NCI-H1417 treated with DMSO at 0.1 percent for 48 hours (cell line): ENCODE data around the gene FAM241B.

Experiments used
- DNase-seq: peaks from one replicate; lab custom pipeline; 2025; lab: John Stamatoyannopoulos, UW

Gene FAM241B

DNA sequence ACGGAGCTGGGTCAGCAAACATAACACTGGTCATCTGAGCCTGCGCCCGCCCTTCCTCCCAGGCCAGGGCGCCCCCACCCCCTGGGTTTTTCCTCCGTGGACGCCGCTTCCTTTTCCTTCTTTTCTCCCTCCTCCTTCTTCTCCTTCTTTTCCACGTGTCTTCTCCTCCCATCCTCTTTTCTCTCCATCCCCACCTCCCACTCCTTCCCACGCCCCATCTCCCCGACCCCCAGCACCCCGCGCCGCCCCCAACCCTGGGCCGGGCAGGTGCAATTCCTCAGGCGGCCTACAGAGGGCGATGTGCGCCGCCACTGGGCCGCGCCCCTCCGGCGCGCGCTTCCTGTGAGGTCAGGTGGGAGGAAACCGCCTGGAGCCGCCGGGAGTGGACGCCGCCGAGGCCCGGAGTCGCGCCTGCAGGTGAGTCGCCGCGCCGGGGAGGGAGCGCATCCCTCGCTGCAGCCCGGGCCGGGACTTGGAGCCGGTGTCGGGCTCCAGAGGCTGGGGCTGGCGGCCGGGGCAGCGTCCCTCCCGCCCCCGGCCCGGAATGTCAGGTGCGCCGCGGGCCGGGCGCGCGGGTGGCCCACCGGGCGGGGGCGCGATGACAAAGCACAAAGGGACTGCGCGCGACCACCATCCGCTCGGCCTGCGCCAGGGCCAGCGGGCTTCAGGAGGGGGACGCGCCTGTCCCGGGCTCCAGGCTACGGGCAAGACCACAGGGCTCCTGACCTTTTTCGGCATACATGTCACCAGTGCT, at the start of gene FAM241B:
Gene FAM241B, plus strand, starts transcription at position 351 of the 754 bp plus-strand sequence. CDS start 1,497 bp downstream, outside the sequence.
- no peak for DNase-seq

DNA sequence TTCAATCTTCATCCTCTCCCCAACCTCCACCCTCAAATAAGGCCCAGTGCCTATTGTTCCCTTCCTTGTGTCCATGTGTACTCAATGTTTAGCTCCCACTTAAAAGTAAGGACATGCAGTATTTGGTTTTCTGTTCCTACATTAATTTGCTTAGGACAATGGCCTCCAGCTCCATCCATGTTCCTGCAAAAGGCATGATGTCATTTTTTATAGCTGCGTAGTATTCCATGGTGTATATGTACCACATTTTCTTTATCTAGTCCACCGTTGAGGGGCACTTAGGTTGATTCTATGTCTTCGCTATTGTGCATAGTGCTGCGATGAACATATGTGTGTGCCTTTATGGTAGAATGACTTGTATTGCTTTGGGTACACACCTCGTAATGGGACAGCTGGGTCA, 49.6 kb upstream of the FAM241B start:
- DNase-seq = no peak

DNA sequence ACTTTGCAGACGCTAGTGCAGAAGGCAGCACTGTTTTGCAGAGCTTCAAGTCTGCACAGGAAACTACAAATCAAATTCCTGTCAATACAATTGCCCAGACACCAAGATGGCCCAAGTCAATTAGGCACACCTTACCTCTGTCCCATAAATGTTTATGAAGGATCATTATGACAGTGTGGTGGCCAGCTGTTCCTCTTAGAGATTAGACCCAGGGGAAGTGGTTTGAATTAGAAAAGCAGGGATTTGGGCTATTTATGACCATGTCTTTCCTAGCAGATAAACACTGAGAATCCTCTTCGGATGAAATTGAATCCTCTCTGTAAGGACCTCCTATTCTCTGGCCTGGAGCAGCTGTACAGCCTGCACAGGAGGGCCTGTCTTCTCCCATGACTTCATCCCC, 46.9 kb upstream of the FAM241B start:
- DNase-seq = no peak

DNA sequence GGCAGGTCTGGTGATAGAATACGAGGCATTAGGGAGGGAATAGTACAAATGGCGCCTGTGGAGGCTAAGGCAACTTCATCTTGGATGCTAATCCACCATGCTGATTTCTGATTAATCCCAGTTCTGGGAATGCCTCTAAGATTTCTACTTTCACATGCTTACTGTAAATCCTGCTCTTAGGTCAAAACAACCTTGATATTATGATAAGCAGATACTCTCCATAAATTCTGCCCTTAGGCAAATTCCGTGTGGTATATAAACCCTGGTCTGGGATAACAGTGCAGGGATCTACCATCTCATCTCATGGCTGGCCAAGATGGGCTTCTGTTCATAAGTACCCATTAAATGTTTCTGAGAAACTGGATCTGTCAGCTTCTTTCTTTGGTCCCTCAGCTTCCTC, 45.4 kb upstream of the FAM241B start:
- DNase-seq = no peak

DNA sequence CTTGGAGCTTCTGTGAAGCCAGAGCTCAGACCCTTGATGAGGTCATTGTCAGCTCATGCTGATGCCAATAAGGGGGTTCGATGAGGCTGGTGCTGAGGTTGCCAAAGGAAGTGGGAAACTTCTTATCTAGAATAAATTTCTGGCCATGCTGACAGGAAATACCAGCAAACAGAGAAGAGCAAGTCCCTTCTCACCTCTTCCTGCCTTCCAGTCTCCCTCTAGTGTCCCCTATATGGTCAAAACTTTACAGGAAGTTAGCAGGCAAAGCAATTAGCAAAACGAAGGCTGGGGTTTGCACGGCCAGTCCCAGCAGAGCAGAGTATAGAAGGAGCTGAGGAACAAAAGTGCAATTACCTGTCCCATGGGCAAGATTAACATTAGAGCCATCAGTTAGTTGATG, 41.7 kb upstream of the FAM241B start:
- no peak for DNase-seq

GRCh38 chr10:69600761-69601330, 29.2 kb upstream of the FAM241B start:
- no peak for DNase-seq

GRCh38 chr10:69609077-69609476, 21.0 kb upstream of the FAM241B start:
- no peak for DNase-seq

DNA sequence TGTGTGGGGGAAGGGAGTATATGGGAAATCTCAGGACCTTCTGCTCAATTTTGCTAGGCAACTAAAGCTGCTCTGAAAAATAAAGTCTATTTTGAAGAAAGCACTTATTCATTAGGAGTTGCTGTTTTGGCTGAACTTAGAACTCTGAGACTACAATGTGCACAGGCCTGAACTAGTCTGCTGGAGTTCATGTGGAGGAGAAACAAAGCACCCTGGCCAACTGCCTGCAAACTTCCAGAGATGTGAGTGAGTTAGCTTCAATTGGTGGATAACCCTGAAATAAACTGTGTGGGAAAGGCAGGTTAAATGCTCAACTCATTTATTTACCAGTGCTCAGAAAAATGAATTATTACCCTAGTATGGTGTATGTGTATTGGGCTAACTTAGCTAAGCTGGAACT, 17.3 kb upstream of the FAM241B start:
- no peak for DNase-seq

GRCh38 chr10:69614130-69614529, 15.9 kb upstream of the FAM241B start:
- DNase-seq = no peak

DNA sequence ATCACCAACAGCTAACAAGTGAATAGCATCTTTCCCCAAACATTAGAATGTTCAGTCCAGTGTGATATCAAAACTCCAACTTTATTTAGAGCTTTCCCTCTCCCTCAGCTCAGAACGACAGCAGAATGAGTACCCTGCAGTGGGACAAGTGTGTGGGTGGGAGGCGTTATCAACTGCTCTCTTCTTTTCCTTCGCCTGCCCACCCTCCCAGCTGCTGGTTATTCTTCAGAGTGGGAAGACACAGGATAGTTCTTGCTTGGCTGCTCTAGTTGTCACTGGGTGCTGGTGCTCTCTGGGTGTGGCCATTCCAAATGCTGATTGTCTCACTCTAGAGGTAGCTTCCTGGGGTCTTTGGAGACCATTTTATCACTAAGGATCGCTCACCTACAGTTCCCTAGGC, 13.7 kb upstream of the FAM241B start:
- no peak for DNase-seq

DNA sequence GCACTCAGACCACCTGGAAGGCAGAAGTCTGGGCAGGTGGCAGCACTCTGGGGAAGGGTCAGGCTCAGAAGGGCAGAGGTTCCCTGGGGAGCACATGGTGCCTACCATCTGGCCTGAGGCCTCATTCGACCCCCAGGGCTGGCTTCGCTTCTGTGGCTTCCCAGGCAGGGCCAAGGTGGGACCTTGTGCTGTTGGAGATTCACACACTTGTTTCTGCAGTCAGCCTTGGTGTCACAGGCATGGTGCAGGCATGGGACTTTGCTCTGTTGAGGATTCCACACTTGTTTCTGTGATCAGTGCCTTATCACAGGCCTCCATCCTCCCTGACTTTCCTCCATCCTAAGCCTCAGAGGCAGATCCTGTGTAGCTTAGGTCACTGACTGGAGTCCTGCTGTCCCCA, 11.3 kb upstream of the FAM241B start:
- no peak for DNase-seq

GRCh38 chr10:69619626-69620025, 10.4 kb upstream of the FAM241B start:
- no peak for DNase-seq

DNA sequence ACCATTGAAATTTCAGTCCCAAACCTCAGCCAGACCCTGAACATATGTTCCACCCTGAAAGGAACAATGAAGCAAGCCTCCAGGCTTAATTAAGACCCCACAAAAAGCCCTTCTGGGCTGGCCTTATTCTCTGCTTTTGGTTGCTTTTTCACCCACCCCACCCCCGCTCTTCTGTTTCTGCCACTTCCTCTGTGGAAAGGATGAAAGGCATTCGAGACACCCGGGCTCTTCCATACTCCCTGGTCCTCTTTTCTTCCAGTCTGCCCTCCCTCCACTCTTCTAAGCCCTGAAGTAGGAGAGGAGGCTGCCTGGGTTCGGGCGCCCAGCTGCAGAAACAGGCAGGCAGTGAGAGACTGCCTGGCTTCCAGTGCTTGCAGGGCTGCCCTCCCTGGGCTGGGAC, 9.4 kb upstream of the FAM241B start:
- no peak for DNase-seq

DNA sequence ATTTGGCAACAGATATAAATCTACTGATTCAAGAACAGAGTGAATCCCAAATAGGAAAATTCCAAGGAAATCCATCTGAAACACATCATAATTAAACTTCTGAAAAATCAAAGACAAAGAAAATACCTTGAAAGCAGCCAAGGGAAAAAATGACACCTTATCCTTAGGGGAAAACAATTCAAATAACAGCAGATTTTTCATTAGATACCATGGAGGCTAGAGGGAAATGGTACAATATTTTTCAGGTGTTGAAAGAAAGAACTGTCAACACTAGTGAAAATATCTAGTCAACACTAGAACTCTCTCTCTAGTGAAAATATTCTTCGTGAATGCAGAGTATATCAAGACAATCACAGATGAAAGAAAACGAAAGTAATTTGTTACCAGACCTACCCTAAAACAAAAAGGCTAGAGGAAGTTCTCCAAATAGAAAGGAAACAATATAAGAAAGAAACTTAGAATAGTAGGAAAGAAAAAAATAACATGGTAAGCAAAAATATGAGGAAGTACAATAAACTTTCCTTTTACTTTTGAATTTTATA, 5.7 kb upstream of the FAM241B start:
- no peak for DNase-seq

- DNase-seq = no peak
Observed at GRCh38 chr10:69626826-69627225, 3.2 kb upstream of the FAM241B start.

DNA sequence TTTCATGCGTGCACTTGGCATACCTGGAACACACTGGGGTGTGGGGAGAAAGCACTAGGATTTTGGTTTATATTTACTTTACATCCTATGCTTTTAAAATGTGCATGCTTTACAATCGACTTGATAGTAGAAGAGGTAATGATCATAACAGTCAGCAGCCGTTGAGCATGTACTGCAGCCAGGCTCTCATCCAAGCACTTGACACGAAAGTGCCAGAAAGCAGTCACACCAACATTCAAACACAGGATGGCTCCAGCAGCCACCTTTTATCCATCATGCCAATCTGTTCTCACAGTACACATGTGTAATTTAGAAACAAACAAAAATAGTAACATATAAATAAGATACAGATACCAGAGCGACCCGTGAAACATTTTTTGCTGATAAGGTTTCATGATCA, 1.2 kb upstream of the FAM241B start:
- no peak for DNase-seq

DNA sequence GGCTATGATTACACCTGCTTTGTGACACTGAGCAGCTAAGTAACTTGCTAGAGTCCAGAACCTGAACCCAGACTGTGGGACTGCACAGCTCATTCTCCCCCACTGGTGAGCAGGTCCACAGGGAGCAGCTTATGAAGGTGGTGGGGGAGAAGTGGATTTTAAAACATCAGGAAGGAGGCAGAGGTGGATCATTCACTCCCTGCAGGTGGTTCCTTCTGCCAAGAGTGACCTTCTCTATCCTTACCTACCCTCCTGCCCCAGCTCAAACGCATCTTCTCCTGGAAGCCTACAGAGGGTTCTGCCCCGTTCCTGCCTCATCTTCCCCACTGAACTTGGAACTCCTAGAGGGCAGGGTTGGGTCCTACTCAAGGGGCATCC, 539 bp upstream of the FAM241B start:
- DNase-seq = no peak

- DNase-seq = no peak
Observed at GRCh38 chr10:69630651-69631400, 779 bp downstream of the FAM241B start.

DNA sequence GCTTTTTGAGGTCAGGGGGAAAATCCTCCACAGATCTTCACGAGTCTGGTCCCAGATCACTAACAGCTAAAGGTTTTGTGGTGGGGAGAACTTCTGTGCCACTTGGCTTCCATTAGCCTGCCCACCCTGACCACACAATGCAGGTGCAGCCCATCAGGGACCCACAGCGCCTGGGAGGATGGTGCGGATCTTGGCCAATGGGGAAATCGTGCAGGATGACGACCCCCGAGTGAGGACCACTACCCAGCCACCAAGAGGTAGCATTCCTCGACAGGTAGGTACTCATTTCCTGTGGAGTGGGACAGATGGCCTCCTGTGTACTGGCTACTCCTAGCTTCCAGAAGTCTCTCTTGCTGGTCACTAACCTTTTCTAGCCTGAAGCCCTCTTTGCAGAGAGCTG, 1.5 kb downstream of the FAM241B start:
- no peak for DNase-seq

DNA sequence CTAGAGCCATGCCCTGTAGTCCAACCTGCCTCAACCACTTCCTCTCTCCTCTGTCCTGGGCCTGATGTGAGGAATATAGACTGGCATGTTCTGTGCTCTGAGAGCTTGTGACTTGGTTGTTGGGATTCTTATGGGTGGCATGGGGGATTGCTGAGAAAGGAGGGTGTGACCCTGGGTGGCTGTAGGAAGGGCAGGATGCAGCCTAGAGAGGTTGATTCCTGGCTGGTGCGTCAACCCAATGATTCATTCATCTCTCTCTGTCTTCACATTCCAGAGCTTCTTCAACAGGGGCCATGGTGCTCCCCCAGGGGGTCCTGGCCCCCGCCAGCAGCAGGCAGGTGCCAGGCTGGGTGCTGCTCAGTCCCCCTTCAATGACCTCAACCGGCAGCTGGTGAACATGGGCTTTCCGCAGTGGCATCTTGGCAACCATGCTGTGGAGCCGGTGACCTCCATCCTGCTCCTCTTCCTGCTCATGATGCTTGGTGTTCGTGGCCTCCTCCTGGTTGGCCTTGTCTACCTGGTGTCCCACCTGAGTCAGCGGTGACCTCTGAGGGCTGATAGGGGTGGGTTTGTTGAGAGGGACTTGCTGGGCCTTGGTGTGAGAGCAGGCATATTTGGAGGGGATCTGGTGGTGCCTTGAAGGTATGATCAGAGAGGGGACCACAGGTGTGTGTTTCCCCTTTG, 2.6 kb downstream of the FAM241B start:
- no peak for DNase-seq

DNA sequence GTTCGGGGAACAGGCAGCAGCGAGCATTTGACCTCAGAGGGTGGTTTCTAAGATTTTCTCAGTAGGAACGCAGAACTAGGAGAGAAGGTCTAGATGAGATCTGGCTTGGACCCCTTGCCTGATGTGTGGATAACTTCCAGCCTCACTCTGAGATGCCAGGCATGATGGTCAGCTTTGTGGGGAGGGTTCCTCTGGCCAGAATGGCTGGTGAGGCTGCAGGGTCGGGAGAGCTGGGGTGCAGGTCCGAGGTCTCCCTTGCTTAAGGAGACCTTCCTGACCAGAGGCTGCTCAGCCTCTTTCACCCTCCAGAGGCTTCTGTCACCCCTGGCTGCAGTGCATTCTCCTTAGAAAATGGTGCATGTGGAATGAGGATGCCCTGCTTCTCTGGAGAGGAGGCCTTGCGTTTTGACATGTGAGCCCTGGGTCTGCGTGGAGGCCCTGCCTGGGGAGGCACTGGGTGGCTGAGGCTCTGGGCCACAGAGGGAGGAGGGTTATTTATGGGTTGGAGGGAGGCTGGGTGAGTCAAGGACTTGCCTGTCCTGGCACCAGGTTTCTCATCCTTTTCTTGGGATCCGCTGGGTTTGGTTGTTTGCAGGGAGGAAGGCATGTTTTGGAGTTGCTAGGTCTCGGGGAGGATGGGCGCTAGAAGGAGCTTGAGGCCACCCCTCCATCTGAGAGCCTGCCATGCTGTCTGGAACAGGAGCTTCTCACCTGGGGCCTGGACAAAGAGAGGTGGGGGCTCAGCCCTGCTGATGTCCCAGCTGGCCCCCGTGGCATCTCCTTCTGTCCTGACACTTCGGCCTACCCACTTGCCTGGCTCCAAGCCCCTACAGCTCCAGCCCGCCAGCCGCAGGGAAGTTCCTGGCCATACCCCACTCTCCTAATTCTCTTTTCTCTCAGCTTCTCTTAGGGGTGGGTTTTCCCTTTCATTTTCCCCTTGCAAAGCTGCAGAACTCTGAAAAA, 3.9 kb downstream of the FAM241B start:
- DNase-seq = no peak
